GM18867 (cell line): ENCODE results near the gene UCP3.
A peak's percentile ranks its signal among the peaks of the same experiment; 100 is the strongest.
"Not testable (repeated sequence)": the region's sequence is repeated elsewhere in the genome, so short reads cannot be mapped to it uniquely, and the experiment has no call there.

Experiments used
- ATAC-seq: cut with Tn5 transposase; IDR thresholded peaks from one replicate; pipeline ENCODE4 v1.9.1; 2021; ENCODE audit warnings: mild to moderate bottlenecking, moderate library complexity; ENCODE audit not compliant: unreplicated experiment

Gene UCP3

GRCh38 chr11:74000307-74001133 is 8.4 kb downstream of the UCP3 start:
- ATAC-seq = no peak

GRCh38 chr11:73999581-74000306 is 9.1 kb downstream of the UCP3 start:
- ATAC-seq = no peak

GRCh38 chr11:73998846-73999575 is 9.9 kb downstream of the UCP3 start:
- no peak for ATAC-seq

GRCh38 chr11:73997120-73997770 is 11.6 kb downstream of the UCP3 start:
- ATAC-seq = no peak

GRCh38 chr11:73996161-73996747 is 12.6 kb downstream of the UCP3 start:
- ATAC-seq = no peak

GRCh38 chr11:73995731-73996130 is 13.2 kb downstream of the UCP3 start:
- peak; percentile 63 for ATAC-seq

GRCh38 chr11:73995247-73995646 is 13.6 kb downstream of the UCP3 start:
- ATAC-seq = peak; percentile 48

- ATAC-seq = no peak
Measured at GRCh38 chr11:73991471-73992006, 17.3 kb downstream of the UCP3 start.

- ATAC-seq = no peak
Measured at GRCh38 chr11:73990730-73991129, 18.2 kb downstream of the UCP3 start.

GRCh38 chr11:73989156-73989555 is 19.7 kb downstream of the UCP3 start:
- ATAC-seq = no peak

- ATAC-seq = no peak
Measured at GRCh38 chr11:73988227-73988626, 20.7 kb downstream of the UCP3 start.

- not testable (repeated sequence) for ATAC-seq
Measured at GRCh38 chr11:73985661-73986060, 23.2 kb downstream of the UCP3 start.

GRCh38 chr11:73983741-73984538 is 24.9 kb downstream of the UCP3 start:
- no peak for ATAC-seq

- ATAC-seq = peak; percentile 74
Measured at GRCh38 chr11:73982990-73983740, 25.7 kb downstream of the UCP3 start.

- ATAC-seq = peak; percentile 50
Measured at GRCh38 chr11:73982595-73982989, 26.3 kb downstream of the UCP3 start, which contains the start of gene UCP2. UCP2 (minus strand) TSS chr11:73982843; CDS start chr11:73978378, 4,465 bp downstream.

- ATAC-seq = no peak
Measured at GRCh38 chr11:73981051-73981805, 27.7 kb downstream of the UCP3 start.

GRCh38 chr11:73980001-73980961 is 28.6 kb downstream of the UCP3 start:
- ATAC-seq = peak; percentile 39
